ENCODE data around the gene MSRB3.
"Not testable (repeated sequence)": the region's sequence is repeated elsewhere in the genome, so short reads cannot be mapped to it uniquely, and the experiment has no call there.

Gene MSRB3

GRCh38 chr12:65278576-65279368, at the start of gene MSRB3:
TSS of gene MSRB3 (plus strand) at chr12:65278683. CDS start at chr12:65308580, 29,897 bp downstream.
- DNase-seq (ENCODE audit: low read depth) = peak; percentile 73

GRCh38 chr12:65229441-65229840, 49.0 kb upstream of the MSRB3 start:
- DNase-seq (ENCODE audit: low read depth) = peak; percentile 79

GRCh38 chr12:65232476-65233077, 45.9 kb upstream of the MSRB3 start:
- DNase-seq (ENCODE audit: low read depth) = peak; percentile 28

GRCh38 chr12:65237153-65237552, 41.3 kb upstream of the MSRB3 start:
- no peak for DNase-seq (ENCODE audit: low read depth)

- DNase-seq (ENCODE audit: low read depth) = peak; percentile 16
Observed at GRCh38 chr12:65238609-65239008, 39.9 kb upstream of the MSRB3 start.

GRCh38 chr12:65248656-65249633, 29.5 kb upstream of the MSRB3 start:
- no peak for DNase-seq (ENCODE audit: low read depth)

GRCh38 chr12:65252515-65252914, 26.0 kb upstream of the MSRB3 start:
- no peak for DNase-seq (ENCODE audit: low read depth)

GRCh38 chr12:65257986-65258385, 20.5 kb upstream of the MSRB3 start:
- no peak for DNase-seq (ENCODE audit: low read depth)

GRCh38 chr12:65259501-65259900, 19.0 kb upstream of the MSRB3 start:
- DNase-seq (ENCODE audit: low read depth) = no peak

- no peak for DNase-seq (ENCODE audit: low read depth)
Observed at GRCh38 chr12:65263777-65264176, 14.7 kb upstream of the MSRB3 start.

- no peak for DNase-seq (ENCODE audit: low read depth)
Observed at GRCh38 chr12:65266408-65266807, 12.1 kb upstream of the MSRB3 start.

- DNase-seq (ENCODE audit: low read depth) = no peak
Observed at GRCh38 chr12:65269603-65270002, 8.9 kb upstream of the MSRB3 start.

GRCh38 chr12:65274602-65275272, 3.7 kb upstream of the MSRB3 start:
- no peak for DNase-seq (ENCODE audit: low read depth)

- DNase-seq (ENCODE audit: low read depth) = peak; percentile 28
Observed at GRCh38 chr12:65275627-65276026, 2.9 kb upstream of the MSRB3 start.

GRCh38 chr12:65276916-65277530, 1.5 kb upstream of the MSRB3 start:
- DNase-seq (ENCODE audit: low read depth) = no peak

GRCh38 chr12:65277994-65278575, 398 bp upstream of the MSRB3 start:
- no peak for DNase-seq (ENCODE audit: low read depth)

GRCh38 chr12:65279369-65280112, 1.1 kb downstream of the MSRB3 start:
- DNase-seq (ENCODE audit: low read depth) = no peak

GRCh38 chr12:65280306-65280705, 1.8 kb downstream of the MSRB3 start:
- peak; percentile 64 for DNase-seq (ENCODE audit: low read depth)

GRCh38 chr12:65282840-65283239, 4.4 kb downstream of the MSRB3 start:
- DNase-seq (ENCODE audit: low read depth) = no peak

GRCh38 chr12:65285532-65285931, 7.0 kb downstream of the MSRB3 start:
- not testable (repeated sequence) for DNase-seq (ENCODE audit: low read depth)
